IMR-90 (cell line): ENCODE data around the gene NACC1.

Experiments used
- BHLHE40 ChIP-seq: fragments of 150-350 bp; IDR thresholded peaks from 2 replicates; pipeline ENCODE4 v1.6.1; 2016; ENCODE audit warnings: mild to moderate bottlenecking, low read depth, low read length
- CEBPB ChIP-seq: IDR thresholded peaks from 2 replicates; pipeline ENCODE4 v1.6.1; 2012; ENCODE audit warnings: low read depth, low read length, improper control_type of control experiment
- CHD1 ChIP-seq: IDR thresholded peaks from 2 replicates; pipeline ENCODE4 v1.6.1; 2012; ENCODE audit warnings: low read depth, low read length, improper control_type of control experiment
- MAFK ChIP-seq: IDR thresholded peaks from 2 replicates; pipeline ENCODE4 v1.6.1; 2012; ENCODE audit warnings: low read depth, low read length, improper control_type of control experiment
- MAZ ChIP-seq: IDR thresholded peaks from 2 replicates; pipeline ENCODE4 v1.6.1; 2012; ENCODE audit warnings: low read depth, mild to moderate bottlenecking, low read length, improper control_type of control experiment, moderate library complexity, borderline replicate concordance
- MXI1 ChIP-seq: IDR thresholded peaks from 2 replicates; pipeline ENCODE4 v1.6.1; 2012; ENCODE audit warnings: low read depth, mild to moderate bottlenecking, low read length, moderate library complexity, borderline replicate concordance
- POLR2A ChIP-seq: IDR thresholded peaks from 2 replicates; pipeline ENCODE4 v1.6.1; 2012; ENCODE audit warnings: mild to moderate bottlenecking, low read depth, low read length
- RAD21 ChIP-seq: IDR thresholded peaks from 2 replicates; pipeline ENCODE4 v1.6.1; 2012; ENCODE audit warnings: low read length, improper control_type of control experiment
- RCOR1 ChIP-seq: IDR thresholded peaks from 2 replicates; pipeline ENCODE4 v1.6.1; 2012; ENCODE audit warnings: mild to moderate bottlenecking, low read length, improper control_type of control experiment; ENCODE audit not compliant: insufficient replicate concordance
- RFX5 ChIP-seq: IDR thresholded peaks from 2 replicates; pipeline ENCODE4 v1.8.0; 2012; ENCODE audit warnings: low read depth, mild to moderate bottlenecking, low read length, moderate library complexity
- SMC3 ChIP-seq: fragments of 150-350 bp; IDR thresholded peaks from 2 replicates; pipeline ENCODE4 v1.6.1; 2016; ENCODE audit warnings: low read depth, mild to moderate bottlenecking, antibody characterized with exemption, low read length, moderate library complexity
- TF ChIP-seq, protein P1 (sequence below): conservative IDR thresholded peaks from 2 replicates; pipeline ENCODE4 v1.5.1; 2012; ENCODE audit warnings: mild to moderate bottlenecking, low read depth, low read length, improper control_type of control experiment
- TF ChIP-seq, protein P2 (sequence below): fragments of 150-350 bp; IDR thresholded peaks from 2 replicates; pipeline ENCODE4 v1.6.1; 2016; ENCODE audit warnings: low read depth, mild to moderate bottlenecking, low read length, moderate library complexity, borderline replicate concordance
- TF ChIP-seq, protein P3 (sequence below): fragments of 150-350 bp; IDR thresholded peaks from 2 replicates; pipeline ENCODE4 v1.6.1; 2017; ENCODE audit warnings: mild to moderate bottlenecking, antibody characterized with exemption, low read length, low read depth

DNA sequence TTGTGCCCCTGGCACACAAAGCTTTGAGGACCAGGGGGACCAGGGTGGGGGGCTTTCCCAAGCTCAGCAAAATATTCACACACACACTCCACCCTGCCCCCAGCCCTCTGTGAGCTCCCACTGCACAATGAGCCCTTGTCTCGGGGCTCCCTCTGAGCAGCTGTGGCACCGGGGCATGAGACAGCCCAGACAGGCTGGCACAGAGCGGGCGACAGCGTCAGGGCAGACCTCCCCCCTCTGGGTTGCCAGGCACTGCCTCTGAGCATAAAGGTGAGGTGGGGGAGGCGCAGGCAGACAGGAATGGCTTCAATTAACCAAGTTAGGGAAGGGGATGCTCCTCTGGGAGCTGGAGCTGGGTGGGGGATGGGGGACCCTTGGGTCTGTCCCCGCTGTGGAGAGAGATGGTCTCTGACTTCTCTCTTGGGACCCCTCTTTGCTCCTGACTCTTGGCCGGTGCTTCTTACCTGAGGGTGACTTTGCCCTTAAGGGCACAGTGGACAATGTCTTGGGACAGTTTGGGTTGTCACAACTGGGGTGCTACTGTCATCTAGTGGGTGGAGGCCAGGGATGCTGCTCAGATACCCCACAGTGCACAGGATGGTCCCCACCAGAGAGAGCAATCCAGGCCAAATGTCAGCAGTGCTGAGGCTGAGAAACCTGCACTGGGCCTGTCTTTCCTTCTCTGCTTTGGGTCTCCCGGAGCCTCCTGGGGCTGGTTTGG lies 45.7 kb upstream of the NACC1 start:
- TF ChIP-seq MAFK (no peak), POLR2A (no peak), CHD1 (no peak), MXI1 (no peak), RAD21 (no peak), CEBPB (no peak), RCOR1 (no peak), BHLHE40 (no peak), SMC3 (no peak), RFX5 (no peak), MAZ (no peak)
- TF ChIP-seq, protein P1, sequence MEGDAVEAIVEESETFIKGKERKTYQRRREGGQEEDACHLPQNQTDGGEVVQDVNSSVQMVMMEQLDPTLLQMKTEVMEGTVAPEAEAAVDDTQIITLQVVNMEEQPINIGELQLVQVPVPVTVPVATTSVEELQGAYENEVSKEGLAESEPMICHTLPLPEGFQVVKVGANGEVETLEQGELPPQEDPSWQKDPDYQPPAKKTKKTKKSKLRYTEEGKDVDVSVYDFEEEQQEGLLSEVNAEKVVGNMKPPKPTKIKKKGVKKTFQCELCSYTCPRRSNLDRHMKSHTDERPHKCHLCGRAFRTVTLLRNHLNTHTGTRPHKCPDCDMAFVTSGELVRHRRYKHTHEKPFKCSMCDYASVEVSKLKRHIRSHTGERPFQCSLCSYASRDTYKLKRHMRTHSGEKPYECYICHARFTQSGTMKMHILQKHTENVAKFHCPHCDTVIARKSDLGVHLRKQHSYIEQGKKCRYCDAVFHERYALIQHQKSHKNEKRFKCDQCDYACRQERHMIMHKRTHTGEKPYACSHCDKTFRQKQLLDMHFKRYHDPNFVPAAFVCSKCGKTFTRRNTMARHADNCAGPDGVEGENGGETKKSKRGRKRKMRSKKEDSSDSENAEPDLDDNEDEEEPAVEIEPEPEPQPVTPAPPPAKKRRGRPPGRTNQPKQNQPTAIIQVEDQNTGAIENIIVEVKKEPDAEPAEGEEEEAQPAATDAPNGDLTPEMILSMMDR = no peak
- TF ChIP-seq, protein P2, sequence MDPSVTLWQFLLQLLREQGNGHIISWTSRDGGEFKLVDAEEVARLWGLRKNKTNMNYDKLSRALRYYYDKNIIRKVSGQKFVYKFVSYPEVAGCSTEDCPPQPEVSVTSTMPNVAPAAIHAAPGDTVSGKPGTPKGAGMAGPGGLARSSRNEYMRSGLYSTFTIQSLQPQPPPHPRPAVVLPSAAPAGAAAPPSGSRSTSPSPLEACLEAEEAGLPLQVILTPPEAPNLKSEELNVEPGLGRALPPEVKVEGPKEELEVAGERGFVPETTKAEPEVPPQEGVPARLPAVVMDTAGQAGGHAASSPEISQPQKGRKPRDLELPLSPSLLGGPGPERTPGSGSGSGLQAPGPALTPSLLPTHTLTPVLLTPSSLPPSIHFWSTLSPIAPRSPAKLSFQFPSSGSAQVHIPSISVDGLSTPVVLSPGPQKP = no peak
- TF ChIP-seq, protein P3, sequence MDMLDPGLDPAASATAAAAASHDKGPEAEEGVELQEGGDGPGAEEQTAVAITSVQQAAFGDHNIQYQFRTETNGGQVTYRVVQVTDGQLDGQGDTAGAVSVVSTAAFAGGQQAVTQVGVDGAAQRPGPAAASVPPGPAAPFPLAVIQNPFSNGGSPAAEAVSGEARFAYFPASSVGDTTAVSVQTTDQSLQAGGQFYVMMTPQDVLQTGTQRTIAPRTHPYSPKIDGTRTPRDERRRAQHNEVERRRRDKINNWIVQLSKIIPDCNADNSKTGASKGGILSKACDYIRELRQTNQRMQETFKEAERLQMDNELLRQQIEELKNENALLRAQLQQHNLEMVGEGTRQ = no peak
